ENCODE data around the gene KCTD15.
A peak's percentile ranks its signal among the peaks of the same experiment; 100 is the strongest.

The KCTD15 gene

GRCh38 chr19:33771384-33772101 lies 25.1 kb upstream of the KCTD15 start:
- peak; percentile 84 for DNase-seq (ENCODE audit: low spot score)

- no peak for DNase-seq (ENCODE audit: low spot score)
Measured at GRCh38 chr19:33772102-33772857, 24.4 kb upstream of the KCTD15 start.

GRCh38 chr19:33772858-33773180 lies 23.9 kb upstream of the KCTD15 start:
- DNase-seq (ENCODE audit: low spot score): no peak

GRCh38 chr19:33773704-33774624 lies 22.7 kb upstream of the KCTD15 start:
- DNase-seq (ENCODE audit: low spot score): no peak

GRCh38 chr19:33774751-33775150 lies 21.9 kb upstream of the KCTD15 start:
- DNase-seq (ENCODE audit: low spot score): no peak

GRCh38 chr19:33775731-33776487 lies 20.8 kb upstream of the KCTD15 start:
- DNase-seq (ENCODE audit: low spot score): no peak

GRCh38 chr19:33777351-33777750 lies 19.3 kb upstream of the KCTD15 start:
- no peak for DNase-seq (ENCODE audit: low spot score)

- DNase-seq (ENCODE audit: low spot score): no peak
Measured at GRCh38 chr19:33777753-33778088, 18.9 kb upstream of the KCTD15 start.

GRCh38 chr19:33778089-33778791 lies 18.4 kb upstream of the KCTD15 start:
- peak; percentile 84 for DNase-seq (ENCODE audit: low spot score)

- no peak for DNase-seq (ENCODE audit: low spot score)
Measured at GRCh38 chr19:33779849-33780248, 16.8 kb upstream of the KCTD15 start.

GRCh38 chr19:33780251-33780650 lies 16.4 kb upstream of the KCTD15 start:
- no peak for DNase-seq (ENCODE audit: low spot score)

- no peak for DNase-seq (ENCODE audit: low spot score)
Measured at GRCh38 chr19:33780746-33781145, 15.9 kb upstream of the KCTD15 start.

GRCh38 chr19:33781415-33781935 lies 15.2 kb upstream of the KCTD15 start:
- no peak for DNase-seq (ENCODE audit: low spot score)

GRCh38 chr19:33781996-33782395 lies 14.7 kb upstream of the KCTD15 start:
- no peak for DNase-seq (ENCODE audit: low spot score)

- DNase-seq (ENCODE audit: low spot score): no peak
Measured at GRCh38 chr19:33784432-33784831, 12.2 kb upstream of the KCTD15 start.

- no peak for DNase-seq (ENCODE audit: low spot score)
Measured at GRCh38 chr19:33785795-33786194, 10.9 kb upstream of the KCTD15 start.

- no peak for DNase-seq (ENCODE audit: low spot score)
Measured at GRCh38 chr19:33788676-33789075, 8.0 kb upstream of the KCTD15 start.

- DNase-seq (ENCODE audit: low spot score): no peak
Measured at GRCh38 chr19:33789344-33789743, 7.3 kb upstream of the KCTD15 start.

GRCh38 chr19:33794683-33795369 lies 1.8 kb upstream of the KCTD15 start:
- DNase-seq (ENCODE audit: low spot score): no peak

- peak; percentile 81 for DNase-seq (ENCODE audit: low spot score)
Measured at GRCh38 chr19:33795370-33796163, 1.1 kb upstream of the KCTD15 start.

Measured in NAMALWA (cell line).